K562 (cell line): ENCODE measurements around the gene GNAZ. TPM values are rescaled to one million over a fixed set of nuclear protein-coding genes. Genes with fewer than 3 reads are reported as not detected.

ENCODE experiments used
- ATAC-seq: fragments of 200-7000 bp; cut with Tn5 transposase; 3 replicates; pipeline ENCODE4 v1.9.1; 2020; ENCODE audit warnings: moderate library complexity
- BruUV-seq: library from RNA; stranded (reverse); fragments of 400-500 nt; replicated peaks from 2 replicates; lab custom pipeline; 2021; lab: Mats Ljungman, UMichigan
- CTCF ChIA-PET: fragments of 300-600 bp; formaldehyde crosslinking; extraction: SDS; loops from one replicate; lab custom pipeline; 2021; ENCODE audit warnings: low intra/inter-chr PET ratio; lab: Yijun Ruan, JAX
- POLR2A ChIA-PET: fragments of 300-600, 350-650 bp; sonication (Branson Sonifier 250); formaldehyde crosslinking; extraction: SDS; loops from one replicate; lab custom pipeline; 2021; ENCODE audit warnings: antibody characterized with exemption, inconsistent platforms; lab: Yijun Ruan, JAX
- DNase-seq, 4 experiments: peaks; one replicate each; pipeline versions ENCODE4 v3.0.0 to v3.0.0-alpha.2; 2011 to 2018; ENCODE audit warnings: low spot score in 3 of 4, mixed read lengths in 3 of 4; ENCODE audit errors: extremely low read depth in 1 of 4
- FAIRE-seq: peaks from 2 replicates; lab custom pipeline; 2011; peaks lifted over from hg19 to GRCh38; lab: Jason Lieb, UNC
- H2AFZ ChIP-seq: 2 replicates; pipeline ENCODE4 v1.6.0; 2011; ENCODE audit warnings: low read depth, low read length, control low read depth, inconsistent platforms
- H3K27ac ChIP-seq: fragments of 200-600 bp; 3 replicates; pipeline ENCODE4 v1.8.0; 2011; ENCODE audit warnings: low read depth, mild to moderate bottlenecking, control low read depth, inconsistent platforms, low read length, moderate library complexity, mixed read lengths; ENCODE audit errors: extremely low read depth
- H3K27me3 ChIP-seq, 2 experiments: fragments of 300-600 bp in 1 of 2; 2 replicates in 1 of 2; 3 replicates in 1 of 2; pipeline versions ENCODE4 v1.6.0 to v1.8.0; 2011; ENCODE audit warnings: inconsistent platforms in 2 of 2, low read length in 2 of 2, mild to moderate bottlenecking in 1 of 2, mixed read lengths in 1 of 2, moderate library complexity in 1 of 2; ENCODE audit not compliant: control insufficient read depth in 2 of 2, insufficient read depth in 2 of 2
- H3K36me3 ChIP-seq: fragments of 300-600 bp; 3 replicates; pipeline ENCODE4 v1.8.0; 2011; ENCODE audit warnings: mild to moderate bottlenecking, low read length, inconsistent platforms; ENCODE audit not compliant: control insufficient read depth, insufficient read depth
- H3K4me1 ChIP-seq, 2 experiments: fragments of 200-600 bp in 1 of 2; replicated peaks in 1 of 2; 2 replicates in 1 of 2; 3 replicates in 1 of 2; pipeline versions ENCODE4 v1.5.1 to v1.8.0; 2011; ENCODE audit warnings: inconsistent platforms in 2 of 2, low read length in 2 of 2, mild to moderate bottlenecking in 1 of 2, mixed read lengths in 1 of 2, moderate library complexity in 1 of 2; ENCODE audit not compliant: control insufficient read depth in 2 of 2, insufficient read depth in 2 of 2
- H3K4me2 ChIP-seq: 2 replicates; pipeline ENCODE4 v1.6.1; 2011; ENCODE audit warnings: low read length, control low read depth, inconsistent platforms, mixed read lengths; ENCODE audit not compliant: insufficient read depth
- H3K4me3 ChIP-seq: fragments of 200-600 bp; sonication (generic), shearing (Covaris generic); 2 replicates; pipeline ENCODE4 v1.5.1; 2016; ENCODE audit warnings: control low read depth, inconsistent platforms
- H3K79me2 ChIP-seq: fragments of 200-600 bp; 3 replicates; pipeline ENCODE4 v1.8.0; 2011; ENCODE audit warnings: low read length, inconsistent platforms; ENCODE audit not compliant: control insufficient read depth, insufficient read depth
- H3K9ac ChIP-seq, 2 experiments: 2 replicates each; pipeline versions ENCODE4 v1.6.0 to v1.6.1; 2011; ENCODE audit warnings: low read depth in 2 of 2, low read length in 2 of 2, control low read depth in 1 of 2, inconsistent platforms in 1 of 2, mild to moderate bottlenecking in 1 of 2, mixed read lengths in 1 of 2; ENCODE audit not compliant: insufficient read depth in 1 of 2
- H3K9me1 ChIP-seq: one replicate; pipeline ENCODE4 v1.6.0; 2011; ENCODE audit warnings: inconsistent platforms, mild to moderate bottlenecking, low read length, moderate library complexity; ENCODE audit not compliant: control insufficient read depth, insufficient read depth
- H3K9me3 ChIP-seq: replicated peaks from 2 replicates; pipeline ENCODE4 v1.5.1; 2011; ENCODE audit warnings: low read depth, low read length, inconsistent platforms; ENCODE audit not compliant: control insufficient read depth, insufficient read depth
- H4K20me1 ChIP-seq: replicated peaks from 2 replicates; pipeline ENCODE4 v1.6.1; 2011; ENCODE audit warnings: low read length, inconsistent platforms, mixed read lengths; ENCODE audit not compliant: control insufficient read depth, insufficient read depth
- CTBP1 ChIP-seq: fragments of 450-650 bp; IDR thresholded peaks from 2 replicates; pipeline ENCODE4 v1.6.1; 2016; ENCODE audit warnings: borderline replicate concordance
- DNMT1 ChIP-seq: fragments of 450-650 bp; IDR thresholded peaks from 2 replicates; pipeline ENCODE4 v1.6.1; 2016; ENCODE audit warnings: antibody characterized with exemption, mild to moderate bottlenecking
- EGR1 ChIP-seq: fragments of 450-650 bp; conservative IDR thresholded peaks from 2 replicates; pipeline ENCODE4 v1.6.1; 2017; ENCODE audit warnings: mild to moderate bottlenecking
- FOS ChIP-seq: IDR thresholded peaks from 3 replicates; pipeline ENCODE4 v1.6.1; 2011; ENCODE audit not compliant: insufficient read length; ENCODE audit errors: extremely low read depth
- FOXP4 ChIP-seq: sonication (generic); formaldehyde crosslinking; IDR thresholded peaks from 2 replicates; pipeline ENCODE4 v1.8.0; 2022; ENCODE audit warnings: mild to moderate bottlenecking, missing genetic modification reagents, borderline replicate concordance
- GTF2F1 ChIP-seq: IDR thresholded peaks from 2 replicates; pipeline ENCODE4 v1.6.1; 2011; ENCODE audit warnings: low read depth, low read length, improper control_type of control experiment
- HNRNPLL ChIP-seq: fragments of 200-400 bp; formaldehyde crosslinking; IDR thresholded peaks from 2 replicates; pipeline ENCODE4 v1.6.1; 2017; ENCODE audit warnings: low read length, low read depth, mild to moderate bottlenecking; ENCODE audit not compliant: poor library complexity, severe bottlenecking
- KLF10 ChIP-seq: fragments of 250-450 bp; sonication (Bioruptor Pico); IDR thresholded peaks from 2 replicates; pipeline ENCODE4 v1.6.1; 2021; ENCODE audit warnings: matching md5 sums
- KLF13 ChIP-seq: fragments of 450-650 bp; IDR thresholded peaks from 2 replicates; pipeline ENCODE4 v1.6.1; 2016; ENCODE audit warnings: missing genetic modification characterization, low read depth, mild to moderate bottlenecking, missing compliant biosample characterization, moderate library complexity, borderline replicate concordance
- MAFG ChIP-seq: fragments of 450-650 bp; conservative IDR thresholded peaks from 2 replicates; pipeline ENCODE4 v1.6.1; 2016; ENCODE audit warnings: missing genetic modification characterization, missing compliant biosample characterization
- MYC ChIP-seq, 2 experiments: fragments of 250-450 bp in 1 of 2; sonication (Bioruptor Pico) in 1 of 2; IDR thresholded peaks; 2 replicates each; pipeline versions ENCODE4 v1.5.1 to v1.6.1; 2012 to 2021; ENCODE audit warnings: low read depth in 2 of 2, borderline replicate concordance in 1 of 2, improper control_type of control experiment in 1 of 2, low read length in 1 of 2, mild to moderate bottlenecking in 1 of 2, moderate library complexity in 1 of 2
- NFATC3 ChIP-seq: fragments of 450-650 bp; IDR thresholded peaks from 2 replicates; pipeline ENCODE4 v1.6.1; 2017; ENCODE audit warnings: mild to moderate bottlenecking
- PHF20 ChIP-seq: fragments of 450-650 bp; IDR thresholded peaks from 2 replicates; pipeline ENCODE4 v1.6.1; 2018; ENCODE audit not compliant: partially characterized antibody
- SMARCA5 ChIP-seq: fragments of 450-650 bp; IDR thresholded peaks from 2 replicates; pipeline ENCODE4 v1.6.1; 2016
- TGIF2 ChIP-seq: sonication (generic); formaldehyde crosslinking; IDR thresholded peaks from 2 replicates; pipeline ENCODE4 v1.8.1; 2022; ENCODE audit warnings: mild to moderate bottlenecking, missing genetic modification reagents, moderate library complexity
- THRB ChIP-seq: fragments of 450-650 bp; formaldehyde crosslinking; conservative IDR thresholded peaks from 2 replicates; pipeline ENCODE4 v1.4.0; 2022; ENCODE audit warnings: mild to moderate bottlenecking, missing genetic modification characterization
- ZZZ3 ChIP-seq: fragments of 450-650 bp; IDR thresholded peaks from 2 replicates; pipeline ENCODE4 v1.6.1; 2016; ENCODE audit warnings: antibody characterized with exemption, mild to moderate bottlenecking, moderate library complexity
- WGBS: fragments of 100-300 bp; shearing (Covaris generic); methylation state at CpG from one replicate; pipeline ENCODE4 v1.1.6; 2016; ENCODE audit warnings: low coverage, mixed read lengths; ENCODE audit not compliant: insufficient coverage; ENCODE audit errors: missing lambda C conversion rate; 5-methylcytosine and 5-hydroxymethylcytosine counted together
- in situ Hi-C: fragments of 300-500 bp; cut with MboI; formaldehyde crosslinking; loops from 4 replicates; pipeline ENCODE4 v1.15.0; 2018; ENCODE audit warnings: inconsistent platforms, mixed read lengths
- intact Hi-C: fragments of 100-400 bp; cut with micrococcal nuclease; formaldehyde crosslinking; loops from 2 replicates; pipeline ENCODE4 v1.14.2; 2022
- polyA plus RNA-seq, 8 experiments: library from polyadenylated mRNA; depleted of rRNA in 4 of 8; stranded (reverse) in 5 of 8; unstranded in 3 of 8; fragments of >200 nt; fragmentation: Nextera tagmentation in 2 of 8; fragmentation: Illumina TruSeq in 1 of 8; extraction: Ambion mirVana in 2 of 8; extraction: Trizol in 1 of 8; gene quantifications; 2 replicates each; pipeline versions ENCODE4 v1.2.1 to v1.2.3, GENCODE V29; 2011 to 2014; ENCODE audit warnings: inconsistent platforms in 1 of 8, missing spikeins in 1 of 8
- total RNA-seq, 7 experiments: library from RNA; depleted of rRNA in 6 of 7; stranded (reverse); fragments of >200 nt in 6 of 7; fragmentation: Illumina TruSeq in 2 of 7; extraction: Trizol in 2 of 7; gene quantifications; 2 replicates each; pipeline versions ENCODE4 v1.2.1 to v1.2.3, GENCODE V29; 2011 to 2021; ENCODE audit warnings: low replicate concordance in 1 of 7
- TF ChIP-seq, protein P1 (sequence below): fragments of 250-450 bp; sonication (Bioruptor Pico); IDR thresholded peaks from 2 replicates; pipeline ENCODE4 v1.4.0; 2020; ENCODE audit warnings: mild to moderate bottlenecking

Gene GNAZ
- total and polyA plus RNA-seq, 9 of the 15 experiments (the other 6 are each of a cell fraction or from before 2014, with no cell fraction given) = 0.04 to 0.22 (median 0.13) TPM; not detected in 3

DNA sequence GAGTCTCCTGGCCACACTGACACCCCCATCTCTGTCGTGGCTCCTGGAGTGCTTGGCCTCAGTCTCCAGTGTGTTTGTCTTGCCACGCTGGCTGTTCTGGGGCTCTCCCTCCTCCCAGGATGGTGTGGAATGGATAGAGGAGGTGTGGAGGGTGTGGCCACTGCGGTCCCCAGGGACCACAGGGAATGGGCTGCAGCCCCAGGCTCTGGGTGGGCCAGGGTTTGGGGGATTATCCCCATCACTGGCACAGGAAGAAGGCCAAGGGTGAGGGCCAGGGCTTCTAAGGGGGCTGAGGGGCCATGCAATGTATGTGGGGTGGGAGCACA, 8.1 kb downstream of the GNAZ start (continued):
- TF ChIP-seq, protein P1, sequence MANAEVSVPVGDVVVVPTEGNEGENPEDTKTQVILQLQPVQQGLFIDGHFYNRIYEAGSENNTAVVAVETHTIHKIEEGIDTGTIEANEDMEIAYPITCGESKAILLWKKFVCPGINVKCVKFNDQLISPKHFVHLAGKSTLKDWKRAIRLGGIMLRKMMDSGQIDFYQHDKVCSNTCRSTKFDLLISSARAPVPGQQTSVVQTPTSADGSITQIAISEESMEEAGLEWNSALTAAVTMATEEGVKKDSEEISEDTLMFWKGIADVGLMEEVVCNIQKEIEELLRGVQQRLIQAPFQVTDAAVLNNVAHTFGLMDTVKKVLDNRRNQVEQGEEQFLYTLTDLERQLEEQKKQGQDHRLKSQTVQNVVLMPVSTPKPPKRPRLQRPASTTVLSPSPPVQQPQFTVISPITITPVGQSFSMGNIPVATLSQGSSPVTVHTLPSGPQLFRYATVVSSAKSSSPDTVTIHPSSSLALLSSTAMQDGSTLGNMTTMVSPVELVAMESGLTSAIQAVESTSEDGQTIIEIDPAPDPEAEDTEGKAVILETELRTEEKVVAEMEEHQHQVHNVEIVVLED (CRISPR knock-in tag) = no peak
- no peak for TF ChIP-seq MYC (IDR thresholded peaks at IDR 0.05; ENCODE audit: low read depth, low read length)
- no peak for TF ChIP-seq MYC (CRISPR knock-in tag; IDR thresholded peaks at IDR 0.05; ENCODE audit: borderline replicate concordance, low read depth)
- no peak for TF ChIP-seq TGIF2 (CRISPR knock-in tag)

GRCh38 chr22:23079240-23079768, 9.0 kb downstream of the GNAZ start:
- Histone ChIP-seq H2AFZ (no peak overlapping the region), H3K79me2 (no peaks in the 10 kb centered on the region), H3K4me3 (no peak overlapping the region), H3K36me3 (no peaks in the 10 kb centered on the region), H3K9me3 (no peaks in the 10 kb centered on the region), H3K27me3 (peaks cover 39 to 92% of the 10 kb centered on the region in 2 experiments), H3K4me1 (peaks cover 0 to 9% of the 10 kb centered on the region in 2 experiments; a peak in 1 of 5 replicates), H3K9ac (no peak overlapping the region), H4K20me1 (peaks cover 68% of the 10 kb centered on the region), H3K9me1 (peaks cover 24% of the 10 kb centered on the region), H3K4me2 (no peak overlapping the region), H3K27ac (no peak overlapping the region)
- in situ Hi-C loops (no loop called here), intact Hi-C loops (no loop called here)
- peak in 1 of 4 experiments; percentile 57 for DNase-seq
- POLR2A ChIA-PET = interaction anchor here (0.5 kb wide), 1 partner anchor 141 kb away, joined by 3 read pairs; no protein-coding TSS in a partner anchor
- no TSS peak for BruUV-seq
- no peak for FAIRE-seq
- whole genome bisulfite sequencing = 1% methylated on average over 9 of the region's 9 CpGs
- no peak for ATAC-seq
- CTCF ChIA-PET = no interaction called here
- peak; percentile 69 for TF ChIP-seq EGR1
- no peak for TF ChIP-seq ZZZ3
- TF ChIP-seq DNMT1 = no peak
- no peak for TF ChIP-seq FOXP4 (CRISPR knock-in tag)
- TF ChIP-seq HNRNPLL = no peak
- no peak for TF ChIP-seq PHF20
- TF ChIP-seq KLF13 = peak; percentile 55; the same call in 1 of the 2 replicates
- no peak for TF ChIP-seq THRB (CRISPR knock-in tag)
- no peak for TF ChIP-seq NFATC3
- TF ChIP-seq FOS = no peak
- peak; percentile 59; the same call in 1 of the 2 replicates for TF ChIP-seq GTF2F1
- TF ChIP-seq KLF10 (CRISPR knock-in tag) = no peak
- TF ChIP-seq CTBP1 = no peak
- TF ChIP-seq SMARCA5 = no peak
- TF ChIP-seq MAFG (tag) = no peak
